ENCODE measurements around the gene GTF2H2C. TPM values are rescaled to one million over a fixed set of nuclear protein-coding genes. Genes with fewer than 3 reads are reported as not detected.

GTF2H2C gene
- total RNA-seq, 4 donors from 2014 or later, result 10.8 to 20.3 (median 19.2) TPM

DNA sequence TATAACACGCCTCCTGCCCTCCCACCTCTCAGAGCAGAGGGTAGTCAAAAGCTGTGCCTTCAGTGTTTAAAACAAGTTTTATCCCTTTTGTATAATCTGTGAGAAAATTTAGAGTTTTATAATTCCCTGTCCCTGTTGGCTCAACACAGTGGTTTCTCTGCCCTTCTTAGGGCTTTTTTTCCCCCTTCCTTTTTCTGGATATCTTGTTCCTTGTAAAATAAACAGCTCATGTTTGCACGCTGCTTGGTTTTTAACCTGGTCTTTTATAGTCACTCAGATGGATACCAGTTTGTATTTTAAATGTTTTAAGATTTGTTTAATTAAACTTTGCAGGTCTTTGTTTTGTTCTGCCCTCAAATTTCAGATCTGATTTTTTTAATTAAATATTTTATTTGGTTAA is 40.7 kb upstream of the GTF2H2C start:
- no peaks in the 10 kb centered on the region for H3K9me3 ChIP-seq
- H3K36me3 ChIP-seq, result no peaks in the 10 kb centered on the region
- WGBS, 2 donors, result 65 to 88% methylated on average over 2 of the region's 2 CpGs
- TF ChIP-seq EP300 (IDR thresholded peaks at IDR 0.05), result no peak
- TF ChIP-seq, protein P1, sequence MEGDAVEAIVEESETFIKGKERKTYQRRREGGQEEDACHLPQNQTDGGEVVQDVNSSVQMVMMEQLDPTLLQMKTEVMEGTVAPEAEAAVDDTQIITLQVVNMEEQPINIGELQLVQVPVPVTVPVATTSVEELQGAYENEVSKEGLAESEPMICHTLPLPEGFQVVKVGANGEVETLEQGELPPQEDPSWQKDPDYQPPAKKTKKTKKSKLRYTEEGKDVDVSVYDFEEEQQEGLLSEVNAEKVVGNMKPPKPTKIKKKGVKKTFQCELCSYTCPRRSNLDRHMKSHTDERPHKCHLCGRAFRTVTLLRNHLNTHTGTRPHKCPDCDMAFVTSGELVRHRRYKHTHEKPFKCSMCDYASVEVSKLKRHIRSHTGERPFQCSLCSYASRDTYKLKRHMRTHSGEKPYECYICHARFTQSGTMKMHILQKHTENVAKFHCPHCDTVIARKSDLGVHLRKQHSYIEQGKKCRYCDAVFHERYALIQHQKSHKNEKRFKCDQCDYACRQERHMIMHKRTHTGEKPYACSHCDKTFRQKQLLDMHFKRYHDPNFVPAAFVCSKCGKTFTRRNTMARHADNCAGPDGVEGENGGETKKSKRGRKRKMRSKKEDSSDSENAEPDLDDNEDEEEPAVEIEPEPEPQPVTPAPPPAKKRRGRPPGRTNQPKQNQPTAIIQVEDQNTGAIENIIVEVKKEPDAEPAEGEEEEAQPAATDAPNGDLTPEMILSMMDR (IDR thresholded peaks at IDR 0.05), result no peak
- no peak for TF ChIP-seq POLR2A (IDR thresholded peaks at IDR 0.05)
- H3K4me1 ChIP-seq, result peaks cover 0 to 5% (median under 1%) of the 10 kb centered on the region in 4 donors
- H3K4me3 ChIP-seq, result no peak overlapping the region
- no peak overlapping the region for H3K27ac ChIP-seq
- no peak for DNase-seq (ENCODE audit: low spot score in 2 of 2)
- no peaks in the 10 kb centered on the region for H3K27me3 ChIP-seq

DNA sequence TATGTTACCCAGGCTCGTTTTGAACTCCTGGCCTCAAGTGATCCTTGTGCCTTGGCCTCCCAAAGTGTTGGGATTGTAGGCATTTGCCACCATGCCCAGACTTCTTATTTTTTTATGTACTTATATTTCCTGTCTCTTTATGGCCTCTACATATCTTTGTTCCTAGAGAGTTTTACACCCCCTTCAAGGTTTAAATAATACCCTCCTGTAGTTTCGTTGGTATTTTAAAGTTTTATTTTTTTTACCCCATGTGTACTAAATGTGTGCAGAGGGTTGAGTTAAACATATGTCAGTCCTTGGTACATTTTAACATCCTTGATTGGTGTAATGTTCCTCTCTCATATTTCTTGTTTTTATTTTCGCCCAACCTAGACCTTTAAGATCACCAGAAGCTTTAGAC is 38.0 kb upstream of the GTF2H2C start:
- Histone ChIP-seq H3K27me3 (no peaks in the 10 kb centered on the region), H3K4me3 (no peak overlapping the region), H3K27ac (no peak overlapping the region), H3K36me3 (no peaks in the 10 kb centered on the region), H3K4me1 (peaks cover 0 to 5% (median 0%) of the 10 kb centered on the region in 4 donors), H3K9me3 (no peaks in the 10 kb centered on the region)
- WGBS, 2 donors, result 69 to 79% methylated on average over 3 of the region's 3 CpGs
- TF ChIP-seq POLR2A (IDR thresholded peaks at IDR 0.05), result no peak
- TF ChIP-seq EP300 (IDR thresholded peaks at IDR 0.05), result no peak
- TF ChIP-seq, protein P1 (IDR thresholded peaks at IDR 0.05), result no peak
- no peak for DNase-seq (ENCODE audit: low spot score in 2 of 2)

DNA sequence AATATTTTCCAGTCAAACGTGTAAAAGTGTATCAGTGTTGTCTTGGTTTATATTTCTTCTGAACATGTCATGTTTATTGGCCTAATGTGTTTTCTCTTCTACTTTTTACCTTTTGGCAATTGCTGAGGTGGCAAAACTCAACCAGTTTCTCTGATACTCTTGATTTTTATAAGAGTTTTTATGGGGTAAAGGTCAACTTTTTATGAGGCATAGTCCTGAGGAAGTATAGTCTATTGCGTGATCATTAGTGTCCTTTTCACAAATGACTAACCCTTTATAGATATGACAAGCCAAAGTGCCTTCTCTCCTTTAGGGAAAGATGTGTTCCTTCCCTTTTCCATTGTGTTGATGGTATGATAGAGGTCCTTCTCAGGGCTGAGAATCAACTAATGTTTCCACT is 34.5 kb upstream of the GTF2H2C start:
- no peaks in the 10 kb centered on the region for H3K9me3 ChIP-seq
- H3K4me1 ChIP-seq, result no peaks in the 10 kb centered on the region
- H3K4me3 ChIP-seq, result no peak overlapping the region
- H3K36me3 ChIP-seq, result no peaks in the 10 kb centered on the region
- H3K27me3 ChIP-seq, result no peaks in the 10 kb centered on the region
- no peak overlapping the region for H3K27ac ChIP-seq
- 75 to 79% methylated on average over 2 of the region's 2 CpGs for WGBS, 2 donors
- DNase-seq (ENCODE audit: low spot score in 2 of 2), result no peak
- TF ChIP-seq, protein P1 (IDR thresholded peaks at IDR 0.05), result no peak
- TF ChIP-seq POLR2A (IDR thresholded peaks at IDR 0.05) (no peak), EP300 (IDR thresholded peaks at IDR 0.05) (no peak)

DNA sequence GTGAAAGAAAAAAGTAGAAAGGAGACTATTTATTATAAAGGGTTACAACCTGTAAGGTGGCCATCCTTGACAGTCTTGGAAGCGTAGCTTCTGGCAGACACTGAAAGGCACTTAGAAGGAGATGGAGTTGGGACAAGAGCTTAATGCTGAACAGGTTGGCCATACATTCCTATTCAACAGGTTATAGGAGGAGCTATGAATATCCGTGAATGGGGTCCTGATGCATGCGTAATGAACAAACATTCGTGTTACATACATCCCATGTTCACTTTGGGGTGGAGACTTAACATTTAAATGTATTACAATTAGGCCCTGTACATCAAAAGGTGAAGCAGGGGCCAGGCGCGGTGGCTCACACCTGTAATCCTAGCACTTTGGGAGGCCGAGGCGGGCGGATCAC is 33.3 kb upstream of the GTF2H2C start:
- H3K36me3 ChIP-seq, result no peaks in the 10 kb centered on the region
- H3K4me1 ChIP-seq, result no peaks in the 10 kb centered on the region
- TF ChIP-seq POLR2A (IDR thresholded peaks at IDR 0.05) (no peak), EP300 (IDR thresholded peaks at IDR 0.05) (no peak)
- TF ChIP-seq, protein P1 (IDR thresholded peaks at IDR 0.05), result no peak
- no peak overlapping the region for H3K4me3 ChIP-seq
- 95 to 96% methylated on average over 9 of the region's 9 CpGs for WGBS, 2 donors
- no peaks in the 10 kb centered on the region for H3K27me3 ChIP-seq
- no peaks in the 10 kb centered on the region for H3K9me3 ChIP-seq
- H3K27ac ChIP-seq, result no peak overlapping the region
- DNase-seq (ENCODE audit: low spot score in 2 of 2), result no peak

DNA sequence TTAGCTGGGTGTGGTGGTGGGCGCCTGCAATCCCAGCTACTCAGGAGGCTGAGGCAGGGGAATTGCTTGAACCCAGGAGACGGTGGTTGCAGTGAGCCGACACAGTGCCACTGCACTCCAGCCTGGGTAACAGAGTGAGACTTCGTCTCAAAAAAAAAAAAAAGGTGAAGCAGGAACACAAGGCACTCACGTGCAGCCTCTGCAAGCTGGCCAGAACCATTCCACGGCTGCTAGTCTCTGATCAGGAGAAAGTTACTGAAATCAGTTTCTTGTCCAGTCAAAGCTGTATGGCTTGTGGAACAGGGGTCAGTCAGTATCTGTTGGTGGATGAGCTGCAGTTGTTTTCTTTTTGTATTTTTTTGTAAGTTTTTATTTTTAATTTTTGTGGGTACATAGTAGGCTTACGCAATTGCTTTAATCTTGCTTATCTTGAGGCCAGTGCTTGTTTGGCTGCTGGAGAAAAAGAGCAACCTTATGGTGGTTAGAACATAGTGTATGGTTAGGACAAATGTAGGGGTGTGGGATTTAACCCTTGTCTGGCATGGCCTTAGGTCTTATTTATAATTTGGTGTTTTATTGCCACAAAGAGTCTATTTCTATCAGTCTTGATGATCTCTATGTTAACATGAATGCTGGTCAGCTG is 32.7 kb upstream of the GTF2H2C start:
- Histone ChIP-seq H3K27me3 (no peaks in the 10 kb centered on the region), H3K9me3 (no peaks in the 10 kb centered on the region), H3K27ac (no peak overlapping the region), H3K36me3 (no peaks in the 10 kb centered on the region), H3K4me3 (no peak overlapping the region), H3K4me1 (no peaks in the 10 kb centered on the region)
- no peak for TF ChIP-seq POLR2A (IDR thresholded peaks at IDR 0.05)
- TF ChIP-seq, protein P1 (IDR thresholded peaks at IDR 0.05), result no peak
- TF ChIP-seq EP300 (IDR thresholded peaks at IDR 0.05), result no peak
- WGBS, 2 donors, result 82 to 87% methylated on average over 7 of the region's 7 CpGs
- DNase-seq (ENCODE audit: low spot score in 2 of 2), result no peak
